ENCODE measurements around the gene PDE4B.

PDE4B gene

DNA sequence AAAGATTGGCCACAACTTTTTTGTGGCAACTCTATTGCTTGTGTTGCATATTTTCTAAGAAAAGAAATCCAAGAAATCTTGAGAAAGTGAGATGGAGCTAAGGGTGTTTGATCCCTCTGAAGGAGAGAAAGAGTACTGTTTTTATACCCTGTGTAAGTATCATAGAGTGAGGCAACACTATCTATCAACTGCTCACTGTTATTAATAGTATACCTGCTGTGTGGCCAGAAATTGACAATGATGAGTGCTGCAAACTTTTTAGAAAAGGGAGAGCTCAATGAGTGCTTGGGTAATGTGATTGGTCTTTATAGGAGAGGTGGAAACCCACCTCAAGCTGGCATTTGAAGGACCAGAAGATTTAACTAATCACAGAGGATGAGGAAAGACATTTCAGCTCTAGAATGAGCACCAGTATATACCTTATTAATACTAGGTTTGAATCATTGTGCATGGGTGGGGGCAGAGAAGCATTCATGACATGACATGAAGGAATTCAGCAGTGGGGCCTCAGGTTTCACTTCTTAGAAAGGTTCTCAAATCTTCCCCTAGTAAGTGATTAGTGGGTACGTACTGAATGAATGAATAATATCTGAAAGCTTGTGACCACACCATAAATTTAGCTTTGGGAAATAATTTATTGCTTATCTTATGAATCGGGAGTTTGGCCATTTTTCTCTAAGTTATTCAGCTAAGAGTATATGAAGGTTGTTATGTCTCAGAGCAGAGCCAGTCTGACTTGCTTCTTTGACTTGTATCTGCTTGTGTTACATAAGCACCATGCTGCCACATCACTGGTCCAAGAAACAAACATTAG lies 572.1 kb downstream of the PDE4B start:
- no peak for DNase-seq (ENCODE audit: low read depth)

GRCh38 chr1:66365635-66366034 lies 572.9 kb downstream of the PDE4B start:
- DNase-seq (ENCODE audit: low read depth), result no peak

DNA sequence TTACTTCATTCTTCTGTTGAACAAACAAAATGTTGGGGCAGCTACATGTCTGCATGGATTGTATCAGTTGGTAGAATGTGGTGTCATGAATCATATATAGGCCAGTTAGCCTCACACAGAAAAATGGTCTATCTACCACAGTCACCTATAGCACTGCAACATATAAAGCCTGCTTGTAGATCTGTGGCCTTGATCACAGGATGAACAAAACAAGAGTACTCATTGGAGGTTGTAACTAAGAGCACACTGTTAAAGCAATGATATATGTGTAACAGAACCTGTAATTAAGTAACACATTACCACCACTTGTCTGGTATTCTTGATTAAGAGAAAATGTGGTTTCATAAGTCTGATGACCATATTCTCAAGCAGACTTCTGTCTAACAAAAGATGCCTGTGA lies 573.9 kb downstream of the PDE4B start:
- no peak for DNase-seq (ENCODE audit: low read depth)

DNA sequence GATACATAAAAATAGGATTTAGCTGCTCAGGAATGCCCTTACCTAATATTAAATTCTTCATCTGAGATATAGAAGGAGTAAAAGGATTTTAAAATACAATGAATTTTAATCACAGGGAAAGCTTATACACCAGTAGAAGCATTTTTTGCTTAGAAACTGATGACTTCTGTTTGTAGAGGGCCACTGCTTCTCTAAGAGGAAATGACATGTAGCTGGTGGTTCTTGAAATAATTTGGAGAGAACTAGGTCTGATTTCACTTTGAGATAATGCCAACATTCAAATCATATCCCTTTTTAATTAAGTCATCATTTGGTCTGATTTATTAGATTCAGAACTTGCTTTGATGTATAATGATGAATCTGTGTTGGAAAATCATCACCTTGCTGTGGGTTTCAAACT lies 574.7 kb downstream of the PDE4B start:
- no peak for DNase-seq (ENCODE audit: low read depth)

DNA sequence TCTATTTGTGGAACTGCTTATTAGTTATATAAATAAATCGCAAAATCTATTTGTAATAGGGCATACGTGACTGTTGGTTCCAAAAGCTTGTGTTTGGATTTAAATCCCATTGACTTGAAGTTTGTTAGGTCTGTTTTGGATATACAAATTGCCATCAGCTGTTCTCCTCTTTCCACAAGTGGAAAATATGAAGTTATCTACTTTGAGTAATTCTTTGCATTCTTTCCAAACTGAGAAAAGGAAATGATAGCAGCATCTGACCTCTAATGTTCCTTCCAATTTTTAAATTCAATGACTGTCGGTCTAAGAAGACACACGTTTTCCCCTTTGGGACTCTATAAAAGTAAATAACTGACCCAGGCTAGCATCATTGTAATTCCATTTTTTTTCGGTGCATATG lies 575.6 kb downstream of the PDE4B start:
- DNase-seq (ENCODE audit: low read depth), result no peak

DNA sequence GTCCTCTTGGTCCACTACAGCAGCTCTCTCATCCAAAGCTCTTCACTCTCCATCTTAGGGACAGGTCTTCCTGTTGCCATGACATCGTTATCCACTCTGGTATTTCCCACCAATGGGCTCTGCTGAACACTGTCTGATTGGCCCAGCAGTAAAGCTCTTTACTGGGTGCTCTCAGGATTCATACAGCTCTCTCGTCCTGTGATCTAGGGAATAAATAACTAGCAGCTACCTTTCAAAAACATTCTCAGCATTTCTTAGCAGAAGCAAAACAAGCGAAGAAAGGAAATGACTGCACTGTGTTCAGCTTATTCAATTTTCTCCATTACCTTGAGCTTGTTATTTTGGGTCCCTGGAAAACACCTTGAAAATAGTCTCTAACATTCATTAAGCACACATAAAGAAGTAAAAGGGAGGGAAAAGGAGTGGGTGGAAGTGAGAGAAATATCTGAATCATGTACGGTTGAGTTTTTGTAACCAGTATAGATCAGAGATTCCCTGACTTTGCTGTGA lies 577.8 kb downstream of the PDE4B start:
- DNase-seq (ENCODE audit: low read depth), result no peak

- no peak for DNase-seq (ENCODE audit: low read depth)
Observed at GRCh38 chr1:66371233-66372005, 578.7 kb downstream of the PDE4B start.

DNA sequence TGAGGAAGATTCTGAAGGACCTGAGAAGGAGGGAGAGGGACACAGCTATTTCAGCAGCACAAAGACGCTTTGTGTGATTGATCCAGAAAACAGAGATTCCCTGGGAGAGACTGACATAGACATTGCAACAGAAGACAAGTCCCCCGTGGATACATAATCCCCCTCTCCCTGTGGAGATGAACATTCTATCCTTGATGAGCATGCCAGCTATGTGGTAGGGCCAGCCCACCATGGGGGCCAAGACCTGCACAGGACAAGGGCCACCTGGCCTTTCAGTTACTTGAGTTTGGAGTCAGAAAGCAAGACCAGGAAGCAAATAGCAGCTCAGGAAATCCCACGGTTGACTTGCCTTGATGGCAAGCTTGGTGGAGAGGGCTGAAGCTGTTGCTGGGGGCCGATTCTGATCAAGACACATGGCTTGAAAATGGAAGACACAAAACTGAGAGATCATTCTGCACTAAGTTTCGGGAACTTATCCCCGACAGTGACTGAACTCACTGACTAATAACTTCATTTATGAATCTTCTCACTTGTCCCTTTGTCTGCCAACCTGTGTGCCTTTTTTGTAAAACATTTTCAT lies 579.9 kb downstream of the PDE4B start:
- no peak for DNase-seq (ENCODE audit: low read depth)

DNA sequence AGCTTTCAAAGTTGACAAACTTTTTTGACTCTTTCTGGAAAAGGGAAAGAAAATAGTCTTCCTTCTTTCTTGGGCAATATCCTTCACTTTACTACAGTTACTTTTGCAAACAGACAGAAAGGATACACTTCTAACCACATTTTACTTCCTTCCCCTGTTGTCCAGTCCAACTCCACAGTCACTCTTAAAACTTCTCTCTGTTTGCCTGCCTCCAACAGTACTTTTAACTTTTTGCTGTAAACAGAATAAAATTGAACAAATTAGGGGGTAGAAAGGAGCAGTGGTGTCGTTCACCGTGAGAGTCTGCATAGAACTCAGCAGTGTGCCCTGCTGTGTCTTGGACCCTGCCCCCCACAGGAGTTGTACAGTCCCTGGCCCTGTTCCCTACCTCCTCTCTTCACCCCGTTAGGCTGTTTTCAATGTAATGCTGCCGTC lies 580.5 kb downstream of the PDE4B start:
- no peak for DNase-seq (ENCODE audit: low read depth)

DNA sequence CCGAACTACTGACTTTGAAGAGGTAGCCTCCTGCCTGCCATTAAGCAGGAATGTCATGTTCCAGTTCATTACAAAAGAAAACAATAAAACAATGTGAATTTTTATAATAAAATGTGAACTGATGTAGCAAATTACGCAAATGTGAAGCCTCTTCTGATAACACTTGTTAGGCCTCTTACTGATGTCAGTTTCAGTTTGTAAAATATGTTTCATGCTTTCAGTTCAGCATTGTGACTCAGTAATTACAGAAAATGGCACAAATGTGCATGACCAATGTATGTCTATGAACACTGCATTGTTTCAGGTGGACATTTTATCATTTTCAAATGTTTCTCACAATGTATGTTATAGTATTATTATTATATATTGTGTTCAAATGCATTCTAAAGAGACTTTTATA lies 581.5 kb downstream of the PDE4B start:
- no peak for DNase-seq (ENCODE audit: low read depth)

- no peak for DNase-seq (ENCODE audit: low read depth)
Observed at GRCh38 chr1:66374561-66375111, 581.9 kb downstream of the PDE4B start.

- no peak for DNase-seq (ENCODE audit: low read depth)
Observed at GRCh38 chr1:66375125-66375524, 582.4 kb downstream of the PDE4B start.

DNA sequence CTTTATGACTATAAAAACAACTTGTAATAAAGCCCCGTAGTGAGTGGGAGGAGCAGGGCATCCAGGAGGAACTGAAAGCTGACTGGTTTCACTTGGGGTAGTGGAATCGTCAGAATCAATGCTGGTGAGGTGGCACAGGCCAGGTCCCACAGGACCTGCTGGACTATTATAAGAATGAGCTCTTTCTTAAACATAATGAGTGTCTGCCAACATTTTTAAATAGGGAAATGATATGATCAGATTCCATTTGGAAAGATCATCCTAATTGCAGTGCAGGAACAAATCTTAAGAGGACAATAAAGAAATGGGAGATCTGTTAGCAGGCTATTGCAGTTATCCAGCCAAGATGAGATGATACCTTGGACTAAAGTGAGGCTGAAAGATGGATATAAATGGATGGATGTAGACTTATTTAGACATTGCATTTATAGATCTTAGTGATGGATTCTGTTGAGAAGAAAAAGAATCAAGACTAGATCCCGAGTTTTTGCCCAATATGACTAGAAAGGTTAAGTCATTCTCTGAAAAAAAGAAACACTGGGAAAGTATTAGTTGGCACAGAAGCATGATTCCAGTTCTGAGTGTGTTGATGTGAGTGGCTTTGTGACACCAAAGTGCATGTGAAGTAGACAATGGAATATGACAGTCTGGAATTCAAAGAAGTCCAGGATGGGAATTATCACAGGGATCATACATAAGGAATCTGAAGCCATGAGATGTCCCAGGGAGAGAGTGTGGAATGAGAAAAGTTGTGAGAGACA lies 587.9 kb downstream of the PDE4B start:
- no peak for DNase-seq (ENCODE audit: low read depth)

DNA sequence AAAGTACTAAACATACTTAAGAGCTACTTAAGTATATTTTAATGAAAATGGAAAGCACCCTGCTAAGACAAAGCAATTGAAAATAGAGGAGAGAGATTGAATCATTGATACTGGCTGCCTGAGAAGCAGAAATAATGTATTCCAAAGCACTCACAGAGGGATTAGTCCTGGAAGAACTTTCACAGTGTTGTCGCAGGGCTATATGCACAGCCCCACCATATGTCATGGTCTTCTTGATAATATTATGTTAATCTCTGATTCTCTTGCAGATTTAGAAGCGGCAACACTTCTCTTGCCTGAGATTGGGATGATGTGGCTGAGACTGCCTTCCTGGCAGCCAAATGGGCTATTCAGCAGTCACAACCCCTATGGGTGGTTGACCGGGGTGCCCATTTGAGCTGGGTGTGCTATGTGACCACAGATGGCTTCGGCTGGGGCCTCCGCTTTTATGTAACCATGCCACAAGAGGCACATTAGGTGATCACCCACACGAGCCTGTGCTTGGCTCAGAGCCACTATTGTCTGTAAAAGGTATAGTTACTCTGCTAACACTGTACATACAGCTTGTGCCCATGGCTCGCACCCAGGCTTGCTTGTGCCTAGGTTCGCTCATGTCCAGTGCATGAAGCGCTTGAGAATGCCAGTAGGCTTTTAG lies 589.1 kb downstream of the PDE4B start:
- no peak for DNase-seq (ENCODE audit: low read depth)

- no peak for DNase-seq (ENCODE audit: low read depth)
Observed at GRCh38 chr1:66383168-66383567, 590.5 kb downstream of the PDE4B start.

DNA sequence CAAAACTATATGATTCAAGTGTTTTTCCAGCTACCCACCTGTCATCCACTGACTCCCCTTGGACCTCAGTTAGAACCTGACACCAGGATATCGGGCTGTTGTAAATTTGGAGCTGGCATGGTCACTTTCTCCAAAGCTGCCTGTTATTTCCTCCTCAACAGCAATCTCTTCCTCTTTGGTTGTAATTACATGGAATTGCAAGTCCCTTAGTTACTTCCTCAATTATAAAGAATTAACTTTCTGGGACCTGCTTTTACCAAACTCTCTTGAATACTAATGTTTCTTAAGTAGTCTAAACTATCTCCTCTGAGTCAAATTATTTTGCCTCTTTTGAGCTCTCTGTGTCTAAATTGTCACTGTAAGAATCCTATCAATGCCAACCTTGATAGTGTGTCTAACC lies 590.9 kb downstream of the PDE4B start:
- DNase-seq (ENCODE audit: low read depth), result no peak

DNA sequence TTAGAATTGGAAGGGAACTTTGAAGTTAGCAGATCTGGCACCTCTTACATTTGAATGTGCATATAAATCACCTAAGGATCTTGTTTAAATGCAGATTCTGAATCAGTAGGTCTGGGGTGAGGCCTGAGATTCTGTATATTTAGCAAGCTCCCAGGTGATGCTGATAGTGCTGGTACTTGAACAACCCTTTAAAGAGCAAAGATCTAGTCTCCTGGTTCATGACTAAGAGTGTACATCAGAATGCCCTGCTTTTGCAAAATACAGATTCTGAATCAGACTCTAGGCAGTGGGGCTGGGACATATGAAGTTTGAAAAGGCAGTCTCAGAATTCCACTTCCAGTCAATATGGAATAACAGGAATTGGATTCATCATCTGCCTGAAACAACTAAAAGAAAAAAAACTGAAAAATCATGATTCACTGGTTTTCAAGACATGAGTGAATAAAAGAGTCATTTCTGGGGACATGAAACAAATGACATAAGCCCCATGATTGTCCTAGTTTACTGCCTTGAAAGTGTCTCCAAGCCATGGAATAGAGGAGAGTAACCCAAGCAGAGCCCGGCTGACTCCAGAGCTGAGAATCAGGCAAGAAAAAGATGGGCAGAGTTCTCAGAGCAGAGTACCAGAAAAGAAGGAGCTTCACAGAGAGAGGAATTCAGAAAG lies 591.7 kb downstream of the PDE4B start:
- no peak for DNase-seq (ENCODE audit: low read depth)

DNA sequence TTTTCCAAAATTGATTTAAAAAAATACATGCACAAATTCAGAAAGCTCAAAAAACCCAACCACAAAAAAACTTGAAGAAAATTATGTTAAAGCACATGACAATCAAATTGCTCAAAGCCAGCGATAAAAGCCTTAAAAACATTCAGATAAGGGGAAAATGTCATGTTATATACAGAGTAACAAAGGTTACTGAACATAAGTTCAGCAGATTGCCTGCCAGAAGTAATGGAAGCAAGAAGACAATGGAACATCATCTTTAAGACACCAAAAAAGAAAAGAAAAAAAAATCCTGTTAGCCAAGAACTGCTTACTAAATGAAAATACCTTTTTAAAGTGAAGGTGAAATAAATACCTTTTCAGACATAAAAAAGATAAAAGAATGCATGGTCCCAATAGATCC lies 594.0 kb downstream of the PDE4B start:
- DNase-seq (ENCODE audit: low read depth), result no peak

DNA sequence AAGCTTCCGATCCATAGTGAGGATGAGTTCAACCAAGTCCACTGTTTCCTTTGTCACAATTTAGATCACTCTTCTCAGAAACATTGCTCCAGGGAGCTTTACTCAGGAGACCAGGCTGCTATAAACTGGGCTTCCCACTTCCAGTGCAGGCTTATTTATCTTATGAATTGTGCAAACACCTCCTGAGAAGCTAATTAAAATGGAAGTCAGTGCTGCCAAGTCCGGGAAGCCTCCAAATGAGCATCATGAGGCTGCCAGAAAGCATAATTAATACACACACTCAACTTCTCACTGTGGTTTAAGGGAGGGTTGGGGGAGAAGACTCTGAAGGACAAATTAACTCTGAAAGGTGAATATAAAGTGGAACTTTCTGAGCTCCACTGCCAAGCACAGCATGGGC lies 596.2 kb downstream of the PDE4B start:
- DNase-seq (ENCODE audit: low read depth), result no peak

DNA sequence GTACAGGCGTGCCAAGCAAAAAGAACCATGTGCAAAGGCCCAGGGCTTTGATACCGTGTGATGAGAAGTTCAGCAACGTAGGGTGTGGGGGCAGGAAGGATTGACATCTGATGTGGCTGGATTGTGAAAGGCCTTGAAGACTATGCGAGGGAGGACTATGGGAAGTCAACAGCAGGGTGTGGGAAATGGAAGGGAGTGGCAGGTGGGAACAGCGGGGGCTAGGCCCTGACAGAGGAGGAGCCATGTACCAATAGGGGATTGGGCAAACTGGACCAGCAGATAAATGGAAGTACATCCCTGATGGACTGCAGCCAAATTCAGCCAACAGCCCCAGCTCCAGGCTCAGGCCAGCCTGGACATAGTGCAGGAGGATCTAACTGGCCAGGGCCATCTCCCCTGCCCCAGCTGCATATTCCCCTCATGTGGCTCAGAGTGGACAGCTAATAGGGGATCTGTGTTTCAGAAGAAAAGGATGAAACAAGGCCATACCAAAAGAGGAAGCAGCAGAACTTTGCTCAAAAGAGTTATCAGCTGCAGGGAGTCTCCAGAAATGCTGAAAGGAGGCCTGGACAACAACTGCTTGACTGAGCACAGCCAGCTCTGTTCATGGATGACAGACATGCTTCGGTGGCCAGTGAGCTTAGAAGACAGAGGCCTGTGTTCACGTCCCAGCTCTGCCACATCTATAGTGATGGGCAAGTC lies 601.0 kb downstream of the PDE4B start:
- DNase-seq (ENCODE audit: low read depth), result no peak

All from CMK (cell line).